Thyroid gland (tissue), 4 donors: ENCODE results near the gene B4GAT1. TPM values are rescaled to one million over a fixed set of nuclear protein-coding genes. Genes with fewer than 3 reads are reported as not detected.
A peak's percentile ranks its signal among the peaks of the same experiment; 100 is the strongest.

Source experiments
- DNase-seq, 2 donors: peaks; one replicate each; pipeline ENCODE4 v3.0.0-alpha.2; 2019
- H3K27ac ChIP-seq, 3 donors: fragments of 200-600 bp; sonication (generic); 1 replicate in 2 of 3; 2 replicates in 1 of 3; pipeline ENCODE4 v1.5.1; 2016 to 2019; ENCODE audit warnings: mild to moderate bottlenecking in 1 of 3, moderate library complexity in 1 of 3
- H3K27me3 ChIP-seq: fragments of 200-600 bp; sonication (generic); one replicate; pipeline ENCODE4 v1.5.1; 2019
- H3K36me3 ChIP-seq, 2 donors: fragments of 200-600 bp; sonication (generic); one replicate each; pipeline ENCODE4 v1.5.1; 2016 to 2019
- H3K4me1 ChIP-seq, 2 donors: fragments of 200-600 bp; sonication (generic); one replicate each; pipeline ENCODE4 v1.5.1; 2017 to 2019
- H3K4me3 ChIP-seq, 3 donors: fragments of 200-600 bp; sonication (generic); replicated peaks in 1 of 3; 1 replicate in 2 of 3; 2 replicates in 1 of 3; pipeline ENCODE4 v1.5.1; 2016; ENCODE audit warnings: mild to moderate bottlenecking in 1 of 3
- H3K9me3 ChIP-seq: fragments of 200-600 bp; sonication (generic); one replicate; pipeline ENCODE4 v1.5.1; 2017
- POLR2A ChIP-seq, 2 donors: fragments of 450-650 bp; IDR thresholded peaks; one replicate each; pipeline ENCODE4 v1.6.1; 2017; ENCODE audit warnings: antibody characterized with exemption in 2 of 2, mild to moderate bottlenecking in 2 of 2, moderate library complexity in 1 of 2
- WGBS, 2 donors: methylation state at CpG; one replicate each; pipeline ENCODE4 v1.1.5; 2017; 5-methylcytosine and 5-hydroxymethylcytosine counted together
- intact Hi-C: fragments of 100-400 bp; cut with DNase I; formaldehyde crosslinking; loops from one replicate; pipeline ENCODE4 v1.15.1; 2023
- total RNA-seq, 4 donors: library from RNA; depleted of rRNA; stranded (reverse); fragments of >200 nt; gene quantifications; one replicate each; pipeline ENCODE4 v1.2.3, GENCODE V29; 2016
- TF ChIP-seq, protein P1 (sequence below), 6 experiments: fragments of 200-600 bp in 3 of 6; fragments of 450-650 bp in 3 of 6; sonication (generic) in 3 of 6; IDR thresholded peaks; one replicate each; pipeline ENCODE4 v1.5.1; 2016 to 2019; ENCODE audit warnings: antibody characterized with exemption in 6 of 6, mild to moderate bottlenecking in 2 of 6, inconsistent platforms in 1 of 6, moderate library complexity in 1 of 6

The B4GAT1 gene
- total RNA-seq, 4 donors from 2014 or later: 41.1 to 67.2 (median 49.5) TPM

GRCh38 chr11:66349084-66349386, 1.6 kb upstream of the B4GAT1 start:
- Histone ChIP-seq H3K27ac (no peak overlapping the region), H3K4me1 (peaks cover 21 to 23% of the 10 kb centered on the region in 2 donors), H3K4me3 (no peak overlapping the region), H3K36me3 (no peaks in the 10 kb centered on the region), H3K27me3 (no peaks in the 10 kb centered on the region), H3K9me3 (no peaks in the 10 kb centered on the region)
- WGBS, 2 donors: 73 to 77% methylated on average over 2 of the region's 2 CpGs
- DNase-seq: no peak
- TF ChIP-seq, protein P1, sequence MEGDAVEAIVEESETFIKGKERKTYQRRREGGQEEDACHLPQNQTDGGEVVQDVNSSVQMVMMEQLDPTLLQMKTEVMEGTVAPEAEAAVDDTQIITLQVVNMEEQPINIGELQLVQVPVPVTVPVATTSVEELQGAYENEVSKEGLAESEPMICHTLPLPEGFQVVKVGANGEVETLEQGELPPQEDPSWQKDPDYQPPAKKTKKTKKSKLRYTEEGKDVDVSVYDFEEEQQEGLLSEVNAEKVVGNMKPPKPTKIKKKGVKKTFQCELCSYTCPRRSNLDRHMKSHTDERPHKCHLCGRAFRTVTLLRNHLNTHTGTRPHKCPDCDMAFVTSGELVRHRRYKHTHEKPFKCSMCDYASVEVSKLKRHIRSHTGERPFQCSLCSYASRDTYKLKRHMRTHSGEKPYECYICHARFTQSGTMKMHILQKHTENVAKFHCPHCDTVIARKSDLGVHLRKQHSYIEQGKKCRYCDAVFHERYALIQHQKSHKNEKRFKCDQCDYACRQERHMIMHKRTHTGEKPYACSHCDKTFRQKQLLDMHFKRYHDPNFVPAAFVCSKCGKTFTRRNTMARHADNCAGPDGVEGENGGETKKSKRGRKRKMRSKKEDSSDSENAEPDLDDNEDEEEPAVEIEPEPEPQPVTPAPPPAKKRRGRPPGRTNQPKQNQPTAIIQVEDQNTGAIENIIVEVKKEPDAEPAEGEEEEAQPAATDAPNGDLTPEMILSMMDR (IDR thresholded peaks at IDR 0.05): no peak
- no peak for TF ChIP-seq POLR2A (IDR thresholded peaks at IDR 0.05)
- intact Hi-C loops: no loop called here

- WGBS, 2 donors: 54 to 83% methylated on average over 19 to 29 of the region's 68 CpGs
- H3K27ac ChIP-seq: peak overlapping the region; percentile 76 to 94 (median 93)
- H3K9me3 ChIP-seq: no peaks in the 10 kb centered on the region
- H3K27me3 ChIP-seq: no peaks in the 10 kb centered on the region
- intact Hi-C loops: no loop called here
- TF ChIP-seq POLR2A (IDR thresholded peaks at IDR 0.05): no peak
- TF ChIP-seq, protein P1 (IDR thresholded peaks at IDR 0.05): no peak
- peaks cover 27 to 30% of the 10 kb centered on the region in 2 donors for H3K4me1 ChIP-seq
- H3K36me3 ChIP-seq: peaks cover 0 to 3% of the 10 kb centered on the region in 2 donors
- peak; percentile 25 to 27 for DNase-seq
- H3K4me3 ChIP-seq: peak overlapping the region; percentile 48 to 90 (median 88)
Observed at GRCh38 chr11:66346476-66347424, 679 bp downstream of the B4GAT1 start.

- Histone ChIP-seq H3K27ac (peak overlapping the region; percentile 61 to 81 (median 64)), H3K9me3 (no peaks in the 10 kb centered on the region), H3K27me3 (no peaks in the 10 kb centered on the region), H3K4me3 (peak overlapping the region; percentile 65 to 92 (median 81)), H3K36me3 (peaks cover 14 to 17% of the 10 kb centered on the region in 2 donors), H3K4me1 (peaks cover 27 to 30% of the 10 kb centered on the region in 2 donors)
- 3 to 6% methylated on average over 6 of the region's 7 CpGs for WGBS, 2 donors
- intact Hi-C loops: no loop called here
- no peak for DNase-seq
- TF ChIP-seq, protein P1 (IDR thresholded peaks at IDR 0.05): no peak
- TF ChIP-seq POLR2A (IDR thresholded peaks at IDR 0.05): no peak
Observed at GRCh38 chr11:66345316-66345649, 2.1 kb downstream of the B4GAT1 start.

DNA sequence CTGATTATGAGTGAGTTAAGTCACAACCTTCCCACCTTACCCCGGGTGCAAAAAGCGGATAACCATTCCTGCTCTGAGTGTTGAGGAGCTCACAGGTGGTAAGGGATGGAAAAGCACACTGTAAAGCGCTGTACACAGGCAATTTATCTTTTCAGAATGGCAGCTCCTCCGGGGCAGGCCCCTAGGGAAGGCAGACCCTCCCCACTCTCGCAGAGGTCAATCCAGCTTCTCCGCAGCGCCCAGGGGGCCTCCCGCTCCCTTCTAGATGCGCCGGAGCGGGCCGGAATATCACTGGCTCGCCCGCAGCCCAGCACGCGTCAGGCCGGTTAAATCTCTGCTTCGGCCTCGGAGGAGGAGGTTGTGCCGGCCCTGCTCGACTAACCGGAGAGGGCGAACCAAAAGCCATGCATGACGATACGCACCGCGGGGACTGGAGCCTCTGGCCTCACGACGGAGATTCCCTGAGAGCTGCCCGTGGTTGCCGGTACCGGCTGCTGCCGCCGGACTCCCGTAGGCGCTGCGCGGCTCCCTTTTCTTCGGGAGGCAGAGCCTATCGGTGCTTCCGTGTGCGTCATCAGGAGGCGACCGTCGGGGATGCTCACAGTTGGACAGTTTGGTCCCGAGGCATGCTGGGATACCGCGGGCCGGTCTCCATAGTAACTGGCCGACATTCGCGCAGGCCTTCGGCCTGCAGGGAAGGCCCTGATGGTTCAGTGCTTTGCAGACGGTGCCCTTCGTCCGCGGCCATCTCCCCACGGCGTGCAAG, 2.7 kb downstream of the B4GAT1 start, which contains the start of gene BRMS1:
TSS of gene BRMS1 (minus strand) at position 555 of the 766 bp plus-strand sequence. CDS start 2,870 bp downstream, outside the sequence.
- no peaks in the 10 kb centered on the region for H3K9me3 ChIP-seq
- WGBS, 2 donors: 0 to 3% methylated on average over 9 to 18 of the region's 59 CpGs
- peaks cover 20 to 23% of the 10 kb centered on the region in 2 donors for H3K36me3 ChIP-seq
- no peaks in the 10 kb centered on the region for H3K27me3 ChIP-seq
- H3K4me3 ChIP-seq: peak within 1 kb of the TSS; percentile 81 to 92 (median 90)
- DNase-seq: peak; percentile 98 to 99
- TF ChIP-seq, protein P1 (IDR thresholded peaks at IDR 0.05): peak in 4 of 6 experiments; percentile 14 to 43 (median 28)
- peak in 1 of 2 donors; percentile 80 for TF ChIP-seq POLR2A (IDR thresholded peaks at IDR 0.05)
- peaks cover 27 to 30% of the 10 kb centered on the region in 2 donors for H3K4me1 ChIP-seq
- intact Hi-C loops: no loop called here
- H3K27ac ChIP-seq: peak within 1 kb of the TSS; percentile 61 to 81 (median 64)
